CD14-positive monocyte (primary cell): ENCODE data around the gene HAVCR2. TPM values are rescaled to one million over a fixed set of nuclear protein-coding genes. Genes with fewer than 3 reads are reported as not detected.
A peak's percentile ranks its signal among the peaks of the same experiment; 100 is the strongest.

Experiments used
- DNase-seq, 3 donors: peaks; one replicate each; pipeline ENCODE4 v3.0.0-alpha.2; 2011 to 2022
- H2AFZ ChIP-seq: 2 replicates; pipeline ENCODE4 v1.6.0; 2012; ENCODE audit warnings: mild to moderate bottlenecking, low read depth, low read length, inconsistent platforms; ENCODE audit not compliant: insufficient read depth, poor library complexity, severe bottlenecking
- H3K27ac ChIP-seq, 2 donors: 1 replicate in 1 of 2; 2 replicates in 1 of 2; pipeline ENCODE4 v1.5.1; 2012 to 2013; ENCODE audit warnings: low read length in 2 of 2, control low read depth in 1 of 2, inconsistent platforms in 1 of 2, low read depth in 1 of 2, mild to moderate bottlenecking in 1 of 2
- H3K27me3 ChIP-seq, 2 donors: one replicate each; pipeline versions ENCODE4 v1.6.0 to v1.6.1; 2011 to 2013; ENCODE audit warnings: low read length in 2 of 2; ENCODE audit not compliant: control insufficient read depth in 2 of 2, insufficient read depth in 2 of 2
- H3K36me3 ChIP-seq, 2 donors: replicated peaks in 1 of 2; 1 replicate in 1 of 2; 2 replicates in 1 of 2; pipeline versions ENCODE4 v1.5.1 to v1.6.1; 2012 to 2013; ENCODE audit warnings: low read length in 2 of 2, control low read depth in 1 of 2, inconsistent platforms in 1 of 2, mild to moderate bottlenecking in 1 of 2; ENCODE audit not compliant: insufficient read depth in 2 of 2, control insufficient read depth in 1 of 2
- H3K4me1 ChIP-seq, 2 donors: 1 replicate in 1 of 2; 2 replicates in 1 of 2; pipeline versions ENCODE4 v1.5.1 to v1.6.1; 2012 to 2013; ENCODE audit warnings: low read length in 2 of 2, control low read depth in 1 of 2, inconsistent platforms in 1 of 2, mild to moderate bottlenecking in 1 of 2, moderate library complexity in 1 of 2; ENCODE audit not compliant: insufficient read depth in 2 of 2, control insufficient read depth in 1 of 2
- H3K4me2 ChIP-seq: replicated peaks from 2 replicates; pipeline ENCODE3; 2012; ENCODE audit warnings: low read length, moderate library complexity, mild to moderate bottlenecking; ENCODE audit not compliant: poor library complexity, severe bottlenecking; ENCODE audit errors: extremely low read depth
- H3K4me3 ChIP-seq, 3 experiments: fragments of 200-600 bp in 1 of 3; sonication (generic) in 1 of 3; replicated peaks in 1 of 3; 1 replicate in 2 of 3; 2 replicates in 1 of 3; pipeline ENCODE4 v1.5.1; 2011 to 2013; ENCODE audit warnings: low read length in 3 of 3, mild to moderate bottlenecking in 3 of 3, control low read depth in 2 of 3, low read depth in 2 of 3, inconsistent platforms in 1 of 3, moderate library complexity in 1 of 3
- H3K79me2 ChIP-seq: 2 replicates; pipeline ENCODE4 v1.6.0; 2012; ENCODE audit warnings: mild to moderate bottlenecking, control low read depth, inconsistent platforms, low read length, moderate library complexity; ENCODE audit not compliant: insufficient read depth
- H3K9ac ChIP-seq: 2 replicates; pipeline ENCODE4 v1.6.0; 2017; ENCODE audit warnings: low read length, mild to moderate bottlenecking; ENCODE audit not compliant: insufficient read depth, poor library complexity, severe bottlenecking
- H3K9me3 ChIP-seq, 2 donors: replicated peaks in 1 of 2; 1 replicate in 1 of 2; 2 replicates in 1 of 2; pipeline versions ENCODE4 v1.5.1 to v1.6.1; 2012 to 2013; ENCODE audit warnings: low read length in 2 of 2, control low read depth in 1 of 2; ENCODE audit not compliant: control insufficient read depth in 1 of 2, insufficient read depth in 1 of 2
- H4K20me1 ChIP-seq: 2 replicates; pipeline ENCODE4 v1.6.0; 2012; ENCODE audit warnings: mild to moderate bottlenecking, low read length, control low read depth, moderate library complexity; ENCODE audit not compliant: insufficient read depth
- H3K27ac Mint-ChIP-seq, 7 donors: one replicate each; pipeline ENCODE4 v1.8.0; 2020; ENCODE audit warnings: mild to moderate bottlenecking in 7 of 7, mixed read lengths in 7 of 7, moderate library complexity in 6 of 7, inconsistent platforms in 2 of 7
- H3K27me3 Mint-ChIP-seq, 3 donors: one replicate each; pipeline ENCODE4 v1.8.0; 2021 to 2022; ENCODE audit warnings: low read depth in 3 of 3, mild to moderate bottlenecking in 3 of 3, mixed read lengths in 3 of 3, moderate library complexity in 3 of 3, inconsistent platforms in 1 of 3
- H3K36me3 Mint-ChIP-seq, 2 donors: one replicate each; pipeline ENCODE4 v1.8.0; 2020; ENCODE audit warnings: mixed read lengths in 2 of 2, inconsistent platforms in 1 of 2, mild to moderate bottlenecking in 1 of 2
- H3K4me1 Mint-ChIP-seq: one replicate; pipeline ENCODE4 v1.8.0; 2020; ENCODE audit warnings: mild to moderate bottlenecking, mixed read lengths
- H3K4me3 Mint-ChIP-seq, 2 donors: one replicate each; pipeline ENCODE4 v1.8.0; 2020; ENCODE audit warnings: mild to moderate bottlenecking in 2 of 2, mixed read lengths in 2 of 2, moderate library complexity in 1 of 2
- H3K9me3 Mint-ChIP-seq, 7 donors: one replicate each; pipeline ENCODE4 v1.8.0; 2020 to 2022; ENCODE audit warnings: mixed read lengths in 7 of 7, mild to moderate bottlenecking in 6 of 7, moderate library complexity in 6 of 7, inconsistent platforms in 2 of 7
- CTCF ChIP-seq: fragments of 200-600 bp; IDR thresholded peaks from one replicate; pipeline ENCODE4 v1.8.0; 2022; ENCODE audit warnings: antibody characterized with exemption, mild to moderate bottlenecking
- WGBS: methylation state at CpG from one replicate; pipeline ENCODE4 v1.1.5; 2013; ENCODE audit warnings: missing lambda C conversion rate; ENCODE audit not compliant: insufficient coverage; 5-methylcytosine and 5-hydroxymethylcytosine counted together
- intact Hi-C, 2 donors: fragments of 100-400 bp; cut with micrococcal nuclease; formaldehyde crosslinking; loops; one replicate each; pipeline versions ENCODE4 v1.15.0 to v1.15.1; 2023
- polyA plus RNA-seq, 3 donors: library from polyadenylated mRNA; depleted of rRNA in 1 of 3; unstranded in 2 of 3; stranded (reverse) in 1 of 3; fragments of 300-500 nt in 2 of 3; fragments of >200 nt in 1 of 3; fragmentation: Illumina TruSeq in 2 of 3; gene quantifications; 1 replicate in 2 of 3; 2 replicates in 1 of 3; pipeline ENCODE4 v1.2.3, GENCODE V29; 2012 to 2021

The HAVCR2 gene
- polyA plus RNA-seq, 3 donors = 33.1 to 56.8 (median 45.0) TPM

DNA sequence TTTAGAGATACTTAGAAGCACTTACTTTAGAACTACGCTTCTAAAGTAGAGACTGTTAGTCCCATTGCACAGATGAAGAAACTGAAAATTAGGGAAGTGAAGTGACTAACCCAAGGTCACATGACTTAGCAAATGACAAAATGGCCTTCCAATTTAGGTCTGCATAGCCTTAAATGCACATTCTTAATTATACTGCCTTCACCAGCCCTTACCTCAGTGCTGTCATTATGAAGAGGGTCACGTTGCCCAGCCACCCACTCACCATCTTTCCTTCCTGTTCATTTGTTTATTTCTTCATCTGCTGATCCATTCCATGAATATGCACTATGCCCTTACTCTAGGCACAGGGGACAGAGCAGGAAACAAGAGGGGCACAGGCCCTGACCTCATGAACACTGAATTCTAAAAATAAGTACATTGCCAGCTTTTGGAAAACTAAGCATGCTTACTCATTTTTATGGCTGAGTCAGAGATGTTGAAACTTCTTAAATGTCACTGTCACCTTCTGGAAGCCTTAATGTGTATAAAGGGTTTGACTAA lies 8.6 kb downstream of the HAVCR2 start:
- peak overlapping the region in 1 of 2 donors; percentile 54 for H3K4me3 Mint-ChIP-seq
- intact Hi-C loops = loop anchor here in 1 of 2 donors (1.0 kb wide), 1 partner anchor 43 kb away; no protein-coding TSS in a partner anchor

More for the DNA sequence above, 8.6 kb downstream of the HAVCR2 start:
- H3K27ac Mint-ChIP-seq = peak overlapping the region; percentile 94 to 99 (median 97)
- TF ChIP-seq CTCF = no peak
- H3K36me3 Mint-ChIP-seq = peaks cover 62 to 76% of the 10 kb centered on the region in 2 donors
- Histone ChIP-seq H4K20me1 (no peaks in the 10 kb centered on the region), H3K9me3 (no peaks in the 10 kb centered on the region), H3K27ac (peak overlapping the region; percentile 63 to 82), H3K9ac (no peak overlapping the region), H2AFZ (no peak overlapping the region), H3K4me1 (peaks cover 40 to 48% of the 10 kb centered on the region in 2 donors), H3K79me2 (peaks cover 45% of the 10 kb centered on the region), H3K4me2 (peak overlapping the region; percentile 17), H3K36me3 (peaks cover 32 to 62% of the 10 kb centered on the region in 2 donors), H3K27me3 (no peaks in the 10 kb centered on the region), H3K4me3 (no peak overlapping the region)
- peaks cover 0 to 2% (median 0%) of the 10 kb centered on the region in 7 donors for H3K9me3 Mint-ChIP-seq
- peak; percentile 86 to 94 (median 94) for DNase-seq
- WGBS = 0% methylated on average over 1 of the region's 2 CpGs
- H3K27me3 Mint-ChIP-seq = peaks cover 0 to 2% (median 2%) of the 10 kb centered on the region in 3 donors
- peaks cover 45% of the 10 kb centered on the region for H3K4me1 Mint-ChIP-seq
